RWPE1 (cell line): ENCODE measurements around the gene KRTAP4-4.
"Not testable (repeated sequence)": the region's sequence is repeated elsewhere in the genome, so short reads cannot be mapped to it uniquely, and the experiment has no call there.

ENCODE experiments used
- CTCF ChIA-PET: fragments of 350-600 bp; sonication (Branson Sonifier 250); formaldehyde crosslinking; extraction: SDS; loops from one replicate; lab custom pipeline; 2021; lab: Yijun Ruan, JAX
- POLR2A ChIA-PET: fragments of 400-600 bp; formaldehyde crosslinking; extraction: SDS; loops from one replicate; lab custom pipeline; 2020; ENCODE audit warnings: antibody characterized with exemption; ENCODE audit not compliant: low non-redundant PET; lab: Yijun Ruan, JAX
- DNase-seq: peaks from one replicate; pipeline ENCODE4 v3.0.0; 2012; ENCODE audit warnings: low spot score
- H3K27ac ChIP-seq: fragments of 450-650 bp; 2 replicates; pipeline ENCODE4 v1.5.1; 2017
- TF ChIP-seq, protein P1 (sequence below): fragments of 450-650 bp; conservative IDR thresholded peaks from 2 replicates; pipeline ENCODE4 v1.5.1; 2017; ENCODE audit warnings: low read depth, mild to moderate bottlenecking

Gene KRTAP4-4

DNA sequence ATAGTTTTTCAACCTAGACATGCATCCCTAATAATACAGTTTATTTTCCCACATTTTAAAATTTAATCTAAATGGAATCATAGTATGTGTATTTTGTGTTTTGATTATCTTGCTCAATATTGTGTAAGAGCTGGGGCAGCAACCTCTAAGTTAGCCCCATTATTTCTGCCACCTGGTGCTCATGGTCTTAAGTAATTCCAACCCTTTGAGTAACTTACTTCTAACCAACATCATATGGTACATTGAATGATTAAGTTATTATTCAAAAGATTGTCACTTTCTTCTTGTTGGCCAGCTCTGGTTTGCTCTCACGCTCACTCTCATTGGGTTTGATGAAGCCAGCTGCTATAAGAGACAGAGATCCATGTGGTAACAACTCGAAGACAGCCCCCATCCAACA lies 11.3 kb upstream of the KRTAP4-4 start:
- TF ChIP-seq, protein P1, sequence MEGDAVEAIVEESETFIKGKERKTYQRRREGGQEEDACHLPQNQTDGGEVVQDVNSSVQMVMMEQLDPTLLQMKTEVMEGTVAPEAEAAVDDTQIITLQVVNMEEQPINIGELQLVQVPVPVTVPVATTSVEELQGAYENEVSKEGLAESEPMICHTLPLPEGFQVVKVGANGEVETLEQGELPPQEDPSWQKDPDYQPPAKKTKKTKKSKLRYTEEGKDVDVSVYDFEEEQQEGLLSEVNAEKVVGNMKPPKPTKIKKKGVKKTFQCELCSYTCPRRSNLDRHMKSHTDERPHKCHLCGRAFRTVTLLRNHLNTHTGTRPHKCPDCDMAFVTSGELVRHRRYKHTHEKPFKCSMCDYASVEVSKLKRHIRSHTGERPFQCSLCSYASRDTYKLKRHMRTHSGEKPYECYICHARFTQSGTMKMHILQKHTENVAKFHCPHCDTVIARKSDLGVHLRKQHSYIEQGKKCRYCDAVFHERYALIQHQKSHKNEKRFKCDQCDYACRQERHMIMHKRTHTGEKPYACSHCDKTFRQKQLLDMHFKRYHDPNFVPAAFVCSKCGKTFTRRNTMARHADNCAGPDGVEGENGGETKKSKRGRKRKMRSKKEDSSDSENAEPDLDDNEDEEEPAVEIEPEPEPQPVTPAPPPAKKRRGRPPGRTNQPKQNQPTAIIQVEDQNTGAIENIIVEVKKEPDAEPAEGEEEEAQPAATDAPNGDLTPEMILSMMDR, result no peak
- ChIA-PET POLR2A (no interaction called here), CTCF (interaction anchor here (0.6 to 1.2 kb wide), 2 partner anchors 11 to 21 kb away, joined by 3 read pairs; no protein-coding TSS in a partner anchor)
- no peak overlapping the region for H3K27ac ChIP-seq
- no peak for DNase-seq

DNA sequence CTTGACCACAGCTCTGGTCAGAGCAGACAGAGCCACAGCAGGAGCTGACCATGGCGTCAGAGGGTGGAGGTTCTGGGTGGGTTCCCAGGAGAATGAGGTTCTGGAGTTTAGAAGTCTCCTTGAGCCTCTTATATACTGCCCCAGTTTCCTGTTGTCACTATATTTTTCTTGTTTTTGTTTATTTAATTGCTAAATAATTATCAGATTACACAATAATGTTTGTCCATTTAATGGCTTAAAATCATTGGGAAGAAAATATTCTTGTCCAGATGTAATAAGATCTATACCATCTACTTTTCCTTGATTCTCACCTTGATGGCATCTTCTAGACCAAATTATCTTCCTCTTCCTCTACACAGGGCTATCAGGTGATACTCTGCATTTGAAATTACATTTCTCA lies 7.6 kb upstream of the KRTAP4-4 start, which contains the start of gene KRTAP4-3:
Gene KRTAP4-3, minus strand, starts transcription at position 101 of the 400 bp plus-strand sequence. Its CDS starts 49 bp downstream, at position 52.
- POLR2A ChIA-PET, result no interaction called here
- no peak for DNase-seq
- TF ChIP-seq, protein P1, result no peak
- H3K27ac ChIP-seq, result no peak within 1 kb of the TSS
- CTCF ChIA-PET, result no interaction called here

DNA sequence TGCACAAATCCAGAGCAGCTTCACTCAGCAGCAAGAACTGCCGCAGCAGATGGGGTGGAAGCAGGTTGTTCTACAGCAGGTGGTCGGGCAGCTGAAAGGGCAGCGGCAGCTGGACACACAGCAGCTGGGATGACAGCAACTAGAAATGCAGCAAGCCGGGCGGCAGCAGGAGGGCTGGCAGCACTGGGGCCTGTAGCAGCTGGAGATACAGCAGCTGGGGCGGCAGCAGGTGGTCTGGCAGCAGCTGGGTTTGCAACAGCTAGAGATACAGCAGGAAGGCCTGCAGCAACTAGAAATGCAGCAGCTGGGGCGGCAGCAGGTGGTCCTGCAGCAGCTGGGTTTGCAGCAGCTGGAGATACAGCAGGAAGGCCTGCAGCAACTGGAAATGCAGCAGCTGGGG lies 7.0 kb upstream of the KRTAP4-4 start:
- CTCF ChIA-PET, result no interaction called here
- POLR2A ChIA-PET, result no interaction called here
- H3K27ac ChIP-seq, result no peak overlapping the region
- no peak for DNase-seq
- TF ChIP-seq, protein P1, result no peak

DNA sequence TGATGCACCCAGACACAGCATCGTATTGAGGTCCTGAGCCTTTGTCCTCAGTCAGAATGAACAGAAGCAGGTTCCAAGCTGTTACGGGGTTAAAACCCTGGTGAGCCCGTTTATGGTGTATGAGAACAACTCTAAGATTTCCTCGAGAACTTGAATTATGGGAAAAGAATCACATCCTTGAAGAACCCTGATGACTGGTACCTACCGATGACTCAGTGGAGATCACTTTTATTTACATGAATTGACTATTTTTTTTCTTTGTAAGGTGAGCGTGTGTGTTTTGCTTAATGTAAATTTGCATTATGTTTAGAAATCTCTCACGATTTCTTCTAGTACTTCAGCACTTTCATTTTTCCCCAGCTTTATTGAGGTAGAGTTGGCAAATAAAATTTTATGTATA lies 3.3 kb upstream of the KRTAP4-4 start:
- ChIA-PET CTCF (no interaction called here), POLR2A (no interaction called here)
- DNase-seq, result peak; percentile 9
- TF ChIP-seq, protein P1, result no peak
- no peak overlapping the region for H3K27ac ChIP-seq

DNA sequence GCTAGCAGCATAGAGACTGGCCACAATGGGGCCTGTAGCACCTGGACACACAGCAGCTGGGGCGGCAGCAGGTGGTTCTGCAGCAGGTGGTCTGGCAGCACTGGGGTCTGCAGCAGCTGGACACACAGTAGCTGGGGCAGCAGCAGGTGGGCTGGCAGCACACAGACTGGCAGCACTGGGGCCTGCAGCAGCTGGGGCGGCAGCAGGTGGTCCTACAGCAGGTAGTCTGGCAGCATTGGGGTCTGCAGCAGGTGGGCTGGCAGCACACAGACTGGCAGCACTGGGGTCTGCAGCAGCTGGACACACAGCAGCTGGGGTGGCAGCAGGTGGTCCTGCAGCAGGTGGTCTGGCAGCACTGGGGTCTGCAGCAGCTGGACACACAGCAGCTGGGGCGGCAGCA lies 358 bp downstream of the KRTAP4-4 start:
- POLR2A ChIA-PET, CTCF ChIA-PET, DNase-seq: not testable (repeated sequence)

DNA sequence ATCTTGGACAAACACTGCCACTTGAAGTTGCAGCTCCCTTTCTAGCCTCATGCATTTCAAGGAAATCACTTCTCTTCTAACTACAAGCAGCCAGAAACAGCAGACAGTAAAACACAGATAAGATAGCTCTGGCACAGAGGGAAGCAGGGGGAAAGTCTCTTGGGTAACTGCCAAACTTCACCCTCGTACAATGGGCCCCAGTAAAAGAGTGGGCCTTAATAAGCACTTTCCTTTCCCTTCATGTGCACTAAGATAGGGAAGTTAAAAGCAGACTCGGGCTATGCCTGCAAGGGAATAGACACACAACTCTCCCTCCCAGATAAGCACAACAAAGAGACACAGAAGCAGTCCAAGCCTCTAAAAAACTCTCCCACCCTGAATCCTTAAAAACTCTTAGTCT lies 6.7 kb downstream of the KRTAP4-4 start:
- CTCF ChIA-PET, result no interaction called here
- DNase-seq, result no peak
- POLR2A ChIA-PET, result no interaction called here
- TF ChIP-seq, protein P1, result no peak
- H3K27ac ChIP-seq, result no peak overlapping the region

More for the DNA sequence above, 358 bp downstream of the KRTAP4-4 start:
- H3K27ac ChIP-seq, result not testable (repeated sequence)

DNA sequence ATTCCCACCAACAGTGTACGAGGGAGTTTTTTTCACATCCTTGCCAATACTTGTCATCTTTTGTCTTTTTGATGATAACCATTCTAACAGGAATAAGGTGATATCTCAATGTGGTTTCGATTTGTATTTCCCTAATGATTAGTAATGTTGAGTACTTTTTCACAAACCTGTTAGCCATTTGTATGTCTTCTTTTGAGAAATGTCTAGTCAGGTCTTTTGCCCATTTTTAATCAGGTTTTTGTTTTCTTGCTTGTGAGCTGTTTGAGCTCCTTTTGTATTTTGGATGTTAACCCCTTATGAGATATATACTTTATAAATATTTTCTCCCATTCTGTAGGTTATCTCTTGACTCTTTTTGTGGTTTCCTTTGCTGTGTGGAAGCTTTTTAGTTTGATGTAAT lies 9.0 kb downstream of the KRTAP4-4 start:
- ChIA-PET CTCF (no interaction called here), POLR2A (no interaction called here)
- DNase-seq, result no peak
- H3K27ac ChIP-seq, result no peak overlapping the region
- TF ChIP-seq, protein P1, result no peak
